Testis (tissue), 2 donors: ENCODE data around the gene ZBTB22.

Experiments used
- POLR2A ChIP-seq: fragments of 450-650 bp; IDR thresholded peaks from one replicate; pipeline ENCODE4 v1.6.1; 2017; ENCODE audit warnings: antibody characterized with exemption, mild to moderate bottlenecking, moderate library complexity
- TF ChIP-seq, protein P1 (sequence below), 3 experiments: fragments of 450-650 bp in 2 of 3; fragments of 200-600 bp in 1 of 3; sonication (generic) in 1 of 3; IDR thresholded peaks; one replicate each; pipeline ENCODE4 v1.5.1; 2016 to 2019; ENCODE audit warnings: antibody characterized with exemption in 3 of 3, mild to moderate bottlenecking in 2 of 3, moderate library complexity in 1 of 3

- TF ChIP-seq, protein P1, sequence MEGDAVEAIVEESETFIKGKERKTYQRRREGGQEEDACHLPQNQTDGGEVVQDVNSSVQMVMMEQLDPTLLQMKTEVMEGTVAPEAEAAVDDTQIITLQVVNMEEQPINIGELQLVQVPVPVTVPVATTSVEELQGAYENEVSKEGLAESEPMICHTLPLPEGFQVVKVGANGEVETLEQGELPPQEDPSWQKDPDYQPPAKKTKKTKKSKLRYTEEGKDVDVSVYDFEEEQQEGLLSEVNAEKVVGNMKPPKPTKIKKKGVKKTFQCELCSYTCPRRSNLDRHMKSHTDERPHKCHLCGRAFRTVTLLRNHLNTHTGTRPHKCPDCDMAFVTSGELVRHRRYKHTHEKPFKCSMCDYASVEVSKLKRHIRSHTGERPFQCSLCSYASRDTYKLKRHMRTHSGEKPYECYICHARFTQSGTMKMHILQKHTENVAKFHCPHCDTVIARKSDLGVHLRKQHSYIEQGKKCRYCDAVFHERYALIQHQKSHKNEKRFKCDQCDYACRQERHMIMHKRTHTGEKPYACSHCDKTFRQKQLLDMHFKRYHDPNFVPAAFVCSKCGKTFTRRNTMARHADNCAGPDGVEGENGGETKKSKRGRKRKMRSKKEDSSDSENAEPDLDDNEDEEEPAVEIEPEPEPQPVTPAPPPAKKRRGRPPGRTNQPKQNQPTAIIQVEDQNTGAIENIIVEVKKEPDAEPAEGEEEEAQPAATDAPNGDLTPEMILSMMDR (IDR thresholded peaks at IDR 0.05), result no peak
- TF ChIP-seq POLR2A, result no peak
These were observed 45.0 kb downstream of the ZBTB22 start for GRCh38 chr6:33272275-33273128.
